Psoas muscle (tissue), 8 donors: Measurements from ENCODE around the gene DLG4. TPM values are rescaled to one million over a fixed set of nuclear protein-coding genes. Genes with fewer than 3 reads are reported as not detected.

ENCODE experiments used
- ATAC-seq, 4 donors: fragments of 200-7000 bp; cut with Tn5 transposase; one replicate each; pipeline ENCODE4 v1.9.1; 2020; ENCODE audit warnings: moderate library complexity in 3 of 4, mild to moderate bottlenecking in 2 of 4
- DNase-seq, 2 donors: peaks; one replicate each; pipeline ENCODE4 v3.0.0-alpha.2; 2020
- H3K27ac ChIP-seq: fragments of 200-600 bp; one replicate; pipeline ENCODE4 v1.8.0; 2022
- H3K27me3 ChIP-seq, 3 donors: fragments of 200-600 bp in 1 of 3; one replicate each; pipeline versions ENCODE4 v1.6.1 to v1.8.0; 2013 to 2022; ENCODE audit warnings: low read length in 2 of 3, mild to moderate bottlenecking in 2 of 3, moderate library complexity in 1 of 3; ENCODE audit not compliant: insufficient read depth in 3 of 3
- H3K36me3 ChIP-seq, 2 donors: fragments of 200-600 bp in 1 of 2; one replicate each; pipeline versions ENCODE4 v1.6.1 to v1.8.0; 2013 to 2022; ENCODE audit warnings: low read depth in 1 of 2, mild to moderate bottlenecking in 1 of 2, moderate library complexity in 1 of 2; ENCODE audit not compliant: insufficient read depth in 1 of 2
- H3K4me1 ChIP-seq: fragments of 200-600 bp; one replicate; pipeline ENCODE4 v1.8.0; 2022
- H3K4me3 ChIP-seq: fragments of 200-600 bp; one replicate; pipeline ENCODE4 v1.8.0; 2022; ENCODE audit warnings: mild to moderate bottlenecking
- H3K9me3 ChIP-seq: fragments of 200-600 bp; one replicate; pipeline ENCODE4 v1.8.0; 2022
- WGBS, 3 donors: extraction: QIAGEN DNeasy Blood & Tissue Kit; methylation state at CpG; one replicate each; pipeline versions ENCODE4 v1.1.6 to v1.1.7; 2013; 5-methylcytosine and 5-hydroxymethylcytosine counted together
- intact Hi-C, 2 donors: fragments of 100-400 bp; cut with DNase I; formaldehyde crosslinking; loops; one replicate each; pipeline versions ENCODE4 v1.11.0 to v1.14.2; 2022
- polyA plus RNA-seq, 3 donors: library from polyadenylated mRNA; stranded (reverse); fragments of 200-250 nt; gene quantifications; one replicate each; pipeline ENCODE4 v1.2.3, GENCODE V29; 2013
- total RNA-seq, 4 donors: library from RNA; stranded (reverse); fragmentation: NEBNext Ultra II Directional in 2 of 4; extraction: Animal tissue kit (Norgen Biotek cat#: 25700) in 2 of 4; gene quantifications; one replicate each; pipeline versions ENCODE4 v1.2.1 to v1.2.4, GENCODE V29; 2021 to 2023
- TF ChIP-seq, protein P1 (sequence below): fragments of 200-600 bp; IDR thresholded peaks from one replicate; pipeline ENCODE4 v1.8.0; 2022; ENCODE audit warnings: antibody characterized with exemption
- donor health status: healthy with polysubstance abuse.
- donor health status: DM: no; HTN: no; CAD: no; lungs with moderate emphysema.
- donor health status: Bipolar disorder and iron deficiency.
- donor health status: healthy.
- donor health status: DM: yes; HTN: yes; CAD: no.
- donor health status: DM: no; HTN: no; CAD: no.
- donor health status: DM: no; HTN: no; CAD: no.
- donor health status: DM: yes; HTN: yes; CAD: no.

The DLG4 gene
- total and polyA plus RNA-seq, 7 donors, result 1.5 to 8.9 (median 5.0) TPM

GRCh38 chr17:7218758-7219157, 878 bp downstream of the DLG4 start:
- WGBS, 3 donors, result 56 to 70% (median 64%) methylated on average over 6 of the region's 6 CpGs
- H3K27me3 ChIP-seq, result peaks cover 0 to under 1% (median 0%) of the 10 kb centered on the region in 3 donors
- TF ChIP-seq, protein P1, sequence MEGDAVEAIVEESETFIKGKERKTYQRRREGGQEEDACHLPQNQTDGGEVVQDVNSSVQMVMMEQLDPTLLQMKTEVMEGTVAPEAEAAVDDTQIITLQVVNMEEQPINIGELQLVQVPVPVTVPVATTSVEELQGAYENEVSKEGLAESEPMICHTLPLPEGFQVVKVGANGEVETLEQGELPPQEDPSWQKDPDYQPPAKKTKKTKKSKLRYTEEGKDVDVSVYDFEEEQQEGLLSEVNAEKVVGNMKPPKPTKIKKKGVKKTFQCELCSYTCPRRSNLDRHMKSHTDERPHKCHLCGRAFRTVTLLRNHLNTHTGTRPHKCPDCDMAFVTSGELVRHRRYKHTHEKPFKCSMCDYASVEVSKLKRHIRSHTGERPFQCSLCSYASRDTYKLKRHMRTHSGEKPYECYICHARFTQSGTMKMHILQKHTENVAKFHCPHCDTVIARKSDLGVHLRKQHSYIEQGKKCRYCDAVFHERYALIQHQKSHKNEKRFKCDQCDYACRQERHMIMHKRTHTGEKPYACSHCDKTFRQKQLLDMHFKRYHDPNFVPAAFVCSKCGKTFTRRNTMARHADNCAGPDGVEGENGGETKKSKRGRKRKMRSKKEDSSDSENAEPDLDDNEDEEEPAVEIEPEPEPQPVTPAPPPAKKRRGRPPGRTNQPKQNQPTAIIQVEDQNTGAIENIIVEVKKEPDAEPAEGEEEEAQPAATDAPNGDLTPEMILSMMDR, result no peak
- ATAC-seq, result no peak
- H3K4me1 ChIP-seq, result peaks cover 33% of the 10 kb centered on the region
- no peaks in the 10 kb centered on the region for H3K9me3 ChIP-seq
- H3K27ac ChIP-seq, result no peak overlapping the region
- peak overlapping the region; percentile 98 for H3K4me3 ChIP-seq
- intact Hi-C loops, result no loop called here
- DNase-seq, result peak; percentile 12 to 48
- peaks cover under 1 to 32% of the 10 kb centered on the region in 2 donors for H3K36me3 ChIP-seq

DNA sequence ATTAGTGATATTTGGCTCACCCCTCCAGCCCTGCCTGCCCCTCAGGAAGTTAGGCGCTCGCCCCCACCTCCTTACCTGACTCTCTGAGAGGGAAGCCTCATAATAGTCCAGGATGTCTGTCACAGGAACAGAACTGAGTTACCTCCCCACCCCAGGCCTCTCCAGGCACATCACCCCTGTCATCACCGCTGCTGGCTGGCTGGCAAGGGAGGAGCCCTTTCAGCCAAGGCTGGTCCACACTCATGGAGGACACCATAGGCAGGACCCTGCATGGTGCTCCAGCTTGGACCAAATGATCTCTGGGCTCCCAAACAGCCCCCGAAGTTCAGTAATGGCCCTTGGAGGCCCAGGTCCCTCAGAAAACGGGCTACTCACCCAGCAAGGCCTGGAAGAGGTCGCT, 1.5 kb downstream of the DLG4 start:
- 57 to 75% (median 65%) methylated on average over 6 of the region's 6 CpGs for WGBS, 3 donors
- ATAC-seq (no peak), DNase-seq (peak in 1 of 2 donors; percentile 31)
- H3K4me1 ChIP-seq, result peaks cover 32% of the 10 kb centered on the region
- H3K9me3 ChIP-seq, result no peaks in the 10 kb centered on the region
- peak overlapping the region; percentile 50 for H3K4me3 ChIP-seq
- TF ChIP-seq, protein P1, result no peak
- peaks cover 0 to 6% (median 0%) of the 10 kb centered on the region in 3 donors for H3K27me3 ChIP-seq
- H3K27ac ChIP-seq, result peak overlapping the region; percentile 53
- peaks cover 0 to 26% of the 10 kb centered on the region in 2 donors for H3K36me3 ChIP-seq
- intact Hi-C loops, result no loop called here

GRCh38 chr17:7217113-7217987, 2.3 kb downstream of the DLG4 start:
- H3K9me3 ChIP-seq, result no peaks in the 10 kb centered on the region
- TF ChIP-seq, protein P1, result no peak
- peak; percentile 47 to 70 for DNase-seq
- peak overlapping the region; percentile 50 for H3K4me3 ChIP-seq
- H3K36me3 ChIP-seq, result peaks cover 0 to 18% of the 10 kb centered on the region in 2 donors
- 4 to 8% (median 5%) methylated on average over 20 to 32 of the region's 32 CpGs for WGBS, 3 donors
- intact Hi-C loops, result no loop called here
- H3K27ac ChIP-seq, result peak overlapping the region; percentile 53
- peaks cover 26% of the 10 kb centered on the region for H3K4me1 ChIP-seq
- no peak for ATAC-seq
- peaks cover 0 to 13% (median 0%) of the 10 kb centered on the region in 3 donors for H3K27me3 ChIP-seq

DNA sequence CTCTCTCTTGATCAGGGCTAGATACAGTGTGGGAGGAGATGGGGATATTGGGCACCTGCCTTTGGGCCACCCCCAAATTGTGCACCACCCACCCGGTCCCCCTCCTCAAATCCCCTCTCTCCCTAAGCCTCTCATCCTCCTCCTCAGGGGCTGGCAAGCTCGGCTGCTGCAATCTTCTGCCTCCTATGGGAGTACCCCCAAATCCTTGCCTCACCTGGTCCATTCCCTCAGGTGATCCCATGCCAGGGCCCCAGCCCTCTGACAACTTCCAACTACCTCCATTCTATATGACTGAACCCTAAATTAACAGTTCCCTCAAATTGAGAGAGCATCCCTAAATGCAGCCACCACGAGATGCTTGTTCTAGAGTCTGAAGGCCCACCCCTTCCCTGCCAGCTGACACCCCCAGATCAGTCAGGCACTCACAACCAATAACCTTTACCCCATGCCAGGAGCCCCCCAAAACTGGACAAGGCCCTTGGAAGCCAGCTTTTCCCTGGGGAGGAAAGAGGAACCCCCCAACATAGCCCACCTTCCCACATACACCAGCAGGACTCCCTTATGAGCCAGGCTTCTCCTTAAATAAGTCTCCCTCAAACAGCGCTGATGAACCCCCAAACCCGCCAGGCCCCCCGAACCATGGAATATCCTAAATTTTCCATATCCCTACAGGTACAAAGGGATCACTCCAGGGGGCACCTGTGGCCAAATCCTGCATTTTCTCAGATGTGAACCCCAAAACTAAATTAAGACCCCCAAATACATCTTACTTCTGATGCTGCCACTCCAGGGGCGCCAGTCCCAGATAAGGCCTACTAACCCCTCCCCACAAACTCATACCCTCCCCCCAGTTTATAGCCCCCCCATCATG, 3.2 kb downstream of the DLG4 start:
- intact Hi-C loops, result no loop called here
- Histone ChIP-seq H3K9me3 (no peaks in the 10 kb centered on the region), H3K4me1 (peaks cover 19% of the 10 kb centered on the region), H3K27me3 (peaks cover 0 to 19% (median 0%) of the 10 kb centered on the region in 3 donors), H3K36me3 (peaks cover 0 to 9% of the 10 kb centered on the region in 2 donors), H3K27ac (no peak overlapping the region), H3K4me3 (peak overlapping the region; percentile 50)
- TF ChIP-seq, protein P1, result no peak
- ATAC-seq (no peak), DNase-seq (peak in 1 of 2 donors; percentile 13)
- 40 to 47% (median 42%) methylated on average over 7 of the region's 7 CpGs for WGBS, 3 donors
